OCI-LY1 (cell line): Measurements from ENCODE around the gene CNOT8.

Experiments used
- H2AFZ ChIP-seq: fragments of 200-600 bp; sonication (generic), shearing (Covaris generic); 2 replicates; pipeline ENCODE4 v1.6.0; 2014; ENCODE audit warnings: antibody characterized with exemption, mild to moderate bottlenecking, low read length
- H3F3A ChIP-seq: fragments of 200-600 bp; sonication (generic), shearing (Covaris generic); 2 replicates; pipeline ENCODE4 v1.6.0; 2014; ENCODE audit warnings: mild to moderate bottlenecking, antibody characterized with exemption, low read length, moderate library complexity; ENCODE audit not compliant: insufficient read depth
- H3K27ac ChIP-seq: fragments of 200-600 bp; sonication (generic); 2 replicates; pipeline ENCODE4 v1.5.1; 2014; ENCODE audit warnings: low read length, mixed run types, mild to moderate bottlenecking, low read depth; ENCODE audit not compliant: poor library complexity, severe bottlenecking
- H3K27me3 ChIP-seq: fragments of 200-600 bp; sonication (generic); 2 replicates; pipeline ENCODE4 v1.6.0; 2014; ENCODE audit warnings: antibody characterized with exemption, mild to moderate bottlenecking, low read length, moderate library complexity; ENCODE audit not compliant: insufficient read depth
- H3K36me3 ChIP-seq: fragments of 200-600 bp; sonication (generic); 2 replicates; pipeline ENCODE4 v1.6.1; 2014; ENCODE audit warnings: mild to moderate bottlenecking, antibody characterized with exemption, low read length, moderate library complexity, mixed read lengths; ENCODE audit not compliant: insufficient read depth
- H3K4me1 ChIP-seq: fragments of 200-600 bp; sonication (generic); 2 replicates; pipeline ENCODE4 v1.5.1; 2014; ENCODE audit warnings: mild to moderate bottlenecking, low read length, moderate library complexity; ENCODE audit not compliant: insufficient read depth, severe bottlenecking
- H3K4me2 ChIP-seq: fragments of 200-600 bp; sonication (generic), shearing (Covaris generic); 2 replicates; pipeline ENCODE4 v1.6.1; 2014; ENCODE audit warnings: low read length
- H3K4me3 ChIP-seq: fragments of 200-600 bp; sonication (generic); 2 replicates; pipeline ENCODE4 v1.5.1; 2014; ENCODE audit warnings: low read length, low read depth, mild to moderate bottlenecking, mixed read lengths; ENCODE audit not compliant: poor library complexity, severe bottlenecking
- H3K79me2 ChIP-seq: fragments of 200-600 bp; shearing (Covaris generic); 2 replicates; pipeline ENCODE4 v1.6.1; 2016; ENCODE audit warnings: mixed run types, low read length, mixed read lengths; ENCODE audit not compliant: insufficient read depth
- H3K9ac ChIP-seq: fragments of 200-600 bp; sonication (generic), shearing (Covaris generic); 2 replicates; pipeline ENCODE4 v1.6.1; 2014; ENCODE audit warnings: mild to moderate bottlenecking, low read length, mixed read lengths
- H3K9me2 ChIP-seq: fragments of 200-600 bp; sonication (generic), shearing (Covaris generic); 2 replicates; pipeline ENCODE4 v1.6.1; 2014; ENCODE audit warnings: low read depth, mild to moderate bottlenecking, low read length, mixed read lengths
- H3K9me3 ChIP-seq: fragments of 200-600 bp; shearing (Covaris generic); 2 replicates; pipeline ENCODE4 v1.6.1; 2014; ENCODE audit warnings: low read length, mixed read lengths
- H4K20me1 ChIP-seq: fragments of 200-600 bp; sonication (generic), shearing (Covaris generic); 2 replicates; pipeline ENCODE4 v1.6.0; 2016; ENCODE audit warnings: mild to moderate bottlenecking, low read length; ENCODE audit not compliant: insufficient read depth
- CTCF ChIP-seq: fragments of 200-600 bp; sonication (generic), shearing (Covaris generic); IDR thresholded peaks from 2 replicates; pipeline ENCODE4 v1.5.1; 2017; ENCODE audit warnings: mild to moderate bottlenecking, antibody characterized with exemption, low read length, moderate library complexity, mixed read lengths
- EZH2 ChIP-seq: fragments of 200-600 bp; sonication (generic), shearing (Covaris generic); IDR thresholded peaks from 2 replicates; pipeline ENCODE4 v1.8.0; 2017; ENCODE audit warnings: borderline replicate concordance, mixed run types, mild to moderate bottlenecking, antibody characterized with exemption, low read length, moderate library complexity, mixed read lengths

The CNOT8 gene

GRCh38 chr5:154898210-154898609 is 39.8 kb downstream of the CNOT8 start:
- H3K4me2 ChIP-seq, result no peak overlapping the region
- H3K4me3 ChIP-seq, result no peak overlapping the region
- H3K9me2 ChIP-seq, result no peaks in the 10 kb centered on the region
- no peaks in the 10 kb centered on the region for H3K4me1 ChIP-seq
- no peaks in the 10 kb centered on the region for H3K79me2 ChIP-seq
- TF ChIP-seq CTCF (no peak), EZH2 (no peak)
- no peaks in the 10 kb centered on the region for H3K9me3 ChIP-seq
- no peak overlapping the region for H3K27ac ChIP-seq
- no peaks in the 10 kb centered on the region for H3K27me3 ChIP-seq
- no peaks in the 10 kb centered on the region for H4K20me1 ChIP-seq
- no peak overlapping the region for H2AFZ ChIP-seq
- no peak overlapping the region for H3K9ac ChIP-seq
- peaks cover 94% of the 10 kb centered on the region for H3K36me3 ChIP-seq
- no peaks in the 10 kb centered on the region for H3F3A ChIP-seq

- no peaks in the 10 kb centered on the region for H3K9me3 ChIP-seq
These were observed 40.9 kb downstream of the CNOT8 start for GRCh38 chr5:154899151-154899816.

DNA sequence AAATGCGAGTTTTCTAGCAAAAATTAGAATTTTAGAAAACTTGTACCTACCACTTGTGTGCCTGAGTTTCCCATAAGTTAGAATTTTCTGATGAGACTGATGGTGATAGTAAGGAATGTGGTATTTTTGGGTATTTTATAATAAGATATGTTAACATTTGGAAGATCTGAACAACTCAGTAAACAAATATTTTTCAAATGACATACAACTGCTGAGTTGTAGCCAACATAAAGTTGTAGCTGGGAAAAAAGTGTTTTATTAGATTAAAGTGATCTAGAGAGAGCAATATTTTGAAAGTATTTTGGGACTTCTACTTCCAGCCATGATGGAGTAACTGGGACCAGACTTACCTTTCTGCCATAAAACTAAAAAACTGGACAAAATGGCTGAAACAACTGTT is 41.6 kb downstream of the CNOT8 start:
- no peak overlapping the region for H3K9ac ChIP-seq
- H3K36me3 ChIP-seq, result peaks cover 95% of the 10 kb centered on the region
- no peaks in the 10 kb centered on the region for H3K79me2 ChIP-seq
- H3K4me3 ChIP-seq, result no peak overlapping the region
- H3F3A ChIP-seq, result no peaks in the 10 kb centered on the region
- no peak overlapping the region for H3K27ac ChIP-seq
- no peaks in the 10 kb centered on the region for H4K20me1 ChIP-seq
- no peak overlapping the region for H3K4me2 ChIP-seq
- H3K4me1 ChIP-seq, result no peaks in the 10 kb centered on the region
- H3K9me3 ChIP-seq, result no peaks in the 10 kb centered on the region
- H3K27me3 ChIP-seq, result no peaks in the 10 kb centered on the region
- H2AFZ ChIP-seq, result no peak overlapping the region
- no peaks in the 10 kb centered on the region for H3K9me2 ChIP-seq
- TF ChIP-seq EZH2 (no peak), CTCF (no peak)

More at GRCh38 chr5:154899151-154899816, 40.9 kb downstream of the CNOT8 start:
- H3K27ac ChIP-seq, result no peak overlapping the region
- no peaks in the 10 kb centered on the region for H4K20me1 ChIP-seq
- no peaks in the 10 kb centered on the region for H3K4me1 ChIP-seq
- TF ChIP-seq CTCF, result no peak
- TF ChIP-seq EZH2, result no peak
- no peaks in the 10 kb centered on the region for H3K9me2 ChIP-seq
- H3K9ac ChIP-seq, result no peak overlapping the region
- no peak overlapping the region for H2AFZ ChIP-seq
- no peaks in the 10 kb centered on the region for H3F3A ChIP-seq
- no peaks in the 10 kb centered on the region for H3K79me2 ChIP-seq
- H3K4me3 ChIP-seq, result no peak overlapping the region
- no peak overlapping the region for H3K4me2 ChIP-seq
- no peaks in the 10 kb centered on the region for H3K27me3 ChIP-seq
- H3K36me3 ChIP-seq, result peaks cover 91% of the 10 kb centered on the region
